Peyer's patch (tissue), 4 donors: ENCODE measurements around the gene TFDP1. TPM values are rescaled to one million over a fixed set of nuclear protein-coding genes. Genes with fewer than 3 reads are reported as not detected.

ENCODE experiments used
- DNase-seq, 3 donors: peaks; one replicate each; pipeline ENCODE4 v3.0.0-alpha.2; 2017 to 2019
- H3K27ac ChIP-seq, 4 donors: fragments of 200-600 bp; sonication (generic); one replicate each; pipeline ENCODE4 v1.5.1; 2016 to 2019
- H3K27me3 ChIP-seq, 2 donors: fragments of 200-600 bp; sonication (generic); one replicate each; pipeline ENCODE4 v1.5.1; 2019
- H3K36me3 ChIP-seq, 3 donors: fragments of 200-600 bp; sonication (generic); one replicate each; pipeline ENCODE4 v1.5.1; 2016 to 2019
- H3K4me1 ChIP-seq, 4 donors: fragments of 200-600 bp; sonication (generic); one replicate each; pipeline ENCODE4 v1.5.1; 2016 to 2019
- H3K4me3 ChIP-seq, 4 donors: fragments of 200-600 bp; sonication (generic); 1 replicate in 3 of 4; 2 replicates in 1 of 4; pipeline ENCODE4 v1.5.1; 2016 to 2019; ENCODE audit warnings: mild to moderate bottlenecking in 1 of 4
- H3K9me3 ChIP-seq, 4 donors: fragments of 200-600 bp; sonication (generic); one replicate each; pipeline ENCODE4 v1.5.1; 2016 to 2019; ENCODE audit warnings: mild to moderate bottlenecking in 1 of 4
- CTCF ChIP-seq, 6 experiments: fragments of 450-650 bp in 4 of 6; fragments of 200-600 bp in 2 of 6; sonication (generic) in 1 of 6; IDR thresholded peaks; one replicate each; pipeline ENCODE4 v1.5.1; 2017 to 2019; ENCODE audit warnings: antibody characterized with exemption in 6 of 6, mild to moderate bottlenecking in 3 of 6, moderate library complexity in 1 of 6
- POLR2A ChIP-seq, 2 donors: fragments of 450-650 bp; IDR thresholded peaks; one replicate each; pipeline ENCODE4 v1.5.1; 2017; ENCODE audit warnings: antibody characterized with exemption in 2 of 2, mild to moderate bottlenecking in 2 of 2, moderate library complexity in 2 of 2
- total RNA-seq, 4 donors: library from RNA; depleted of rRNA; stranded (reverse); fragments of >200 nt; gene quantifications; one replicate each; pipeline ENCODE4 v1.1.0, GENCODE V29; 2016

The TFDP1 gene
- total RNA-seq, 4 donors from 2014 or later: 37.0 to 75.1 (median 48.0) TPM

GRCh38 chr13:113616281-113616906, 31.8 kb downstream of the TFDP1 start:
- DNase-seq: no peak
- H3K36me3 ChIP-seq: peaks cover 0 to 13% (median 0%) of the 10 kb centered on the region in 3 donors
- no peaks in the 10 kb centered on the region for H3K9me3 ChIP-seq
- H3K27me3 ChIP-seq: no peaks in the 10 kb centered on the region
- no peaks in the 10 kb centered on the region for H3K4me1 ChIP-seq
- no peak overlapping the region for H3K4me3 ChIP-seq
- no peak for TF ChIP-seq CTCF (IDR thresholded peaks at IDR 0.05)
- no peak for TF ChIP-seq POLR2A (IDR thresholded peaks at IDR 0.05)
- H3K27ac ChIP-seq: no peak overlapping the region

- no peak for DNase-seq
These were observed 32.6 kb downstream of the TFDP1 start for GRCh38 chr13:113616991-113617749.

GRCh38 chr13:113617961-113618360, 33.4 kb downstream of the TFDP1 start:
- Histone ChIP-seq H3K36me3 (no peaks in the 10 kb centered on the region), H3K27me3 (no peaks in the 10 kb centered on the region), H3K27ac (no peak overlapping the region), H3K4me3 (no peak overlapping the region), H3K9me3 (no peaks in the 10 kb centered on the region), H3K4me1 (no peaks in the 10 kb centered on the region)
- TF ChIP-seq POLR2A (IDR thresholded peaks at IDR 0.05): no peak
- no peak for TF ChIP-seq CTCF (IDR thresholded peaks at IDR 0.05)
- no peak for DNase-seq

More at GRCh38 chr13:113616991-113617749, 32.6 kb downstream of the TFDP1 start:
- Histone ChIP-seq H3K27ac (no peak overlapping the region), H3K4me1 (no peaks in the 10 kb centered on the region), H3K9me3 (no peaks in the 10 kb centered on the region), H3K4me3 (no peak overlapping the region), H3K27me3 (no peaks in the 10 kb centered on the region), H3K36me3 (peaks cover 0 to 7% (median 0%) of the 10 kb centered on the region in 3 donors)
- TF ChIP-seq CTCF (IDR thresholded peaks at IDR 0.05): no peak
- no peak for TF ChIP-seq POLR2A (IDR thresholded peaks at IDR 0.05)

- no peaks in the 10 kb centered on the region for H3K4me1 ChIP-seq
- H3K27ac ChIP-seq: no peak overlapping the region
- DNase-seq: no peak
- H3K36me3 ChIP-seq: peaks cover 0 to 5% (median 0%) of the 10 kb centered on the region in 3 donors
- H3K9me3 ChIP-seq: no peaks in the 10 kb centered on the region
- no peaks in the 10 kb centered on the region for H3K27me3 ChIP-seq
- H3K4me3 ChIP-seq: no peak overlapping the region
- TF ChIP-seq POLR2A (IDR thresholded peaks at IDR 0.05): no peak
- no peak for TF ChIP-seq CTCF (IDR thresholded peaks at IDR 0.05)
These were observed 33.9 kb downstream of the TFDP1 start for GRCh38 chr13:113618455-113618854.

- TF ChIP-seq POLR2A (IDR thresholded peaks at IDR 0.05) (no peak), CTCF (IDR thresholded peaks at IDR 0.05) (no peak)
- H3K36me3 ChIP-seq: peaks cover 0 to 13% (median 0%) of the 10 kb centered on the region in 3 donors
- H3K27ac ChIP-seq: no peak overlapping the region
- no peaks in the 10 kb centered on the region for H3K4me1 ChIP-seq
- DNase-seq: peak in 1 of 3 donors; percentile 28
- H3K9me3 ChIP-seq: no peaks in the 10 kb centered on the region
- no peak overlapping the region for H3K4me3 ChIP-seq
- H3K27me3 ChIP-seq: no peaks in the 10 kb centered on the region
These were observed 35.7 kb downstream of the TFDP1 start for GRCh38 chr13:113620036-113620796.
